ENCODE measurements around the gene LAMA2.

DNA sequence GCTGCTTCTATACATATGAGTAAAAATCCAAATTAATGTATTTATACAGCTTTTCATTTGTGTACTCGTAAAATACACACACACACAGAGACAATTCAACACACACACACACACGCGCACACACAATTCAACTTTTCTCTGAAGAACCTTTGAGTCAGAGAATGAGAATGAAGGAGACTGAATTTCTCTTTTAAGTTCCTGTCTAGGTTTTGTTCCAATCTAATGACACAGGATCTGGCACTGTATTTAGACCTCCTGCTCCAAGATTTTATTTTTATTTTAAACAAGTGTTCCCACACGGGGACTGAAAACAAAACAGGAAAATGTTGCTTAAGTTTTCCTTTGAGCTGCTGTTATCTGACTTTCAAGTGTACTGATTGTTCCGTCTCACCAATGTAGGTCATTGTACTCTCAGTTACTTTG lies 250.8 kb downstream of the LAMA2 start:
- TF ChIP-seq CTCF (IDR thresholded peaks at IDR 0.05; ENCODE audit: insufficient read depth, low read depth, low read length), result no peak
- no peak for TF ChIP-seq EZH2 (IDR thresholded peaks at IDR 0.05; ENCODE audit: insufficient read depth, low read length)
